GM18858 (cell line): ENCODE measurements around the gene ADGRE1.

Experiments used
- ATAC-seq: cut with Tn5 transposase; IDR thresholded peaks from one replicate; pipeline ENCODE4 v1.9.1; 2021; ENCODE audit not compliant: unreplicated experiment

ADGRE1 gene

DNA sequence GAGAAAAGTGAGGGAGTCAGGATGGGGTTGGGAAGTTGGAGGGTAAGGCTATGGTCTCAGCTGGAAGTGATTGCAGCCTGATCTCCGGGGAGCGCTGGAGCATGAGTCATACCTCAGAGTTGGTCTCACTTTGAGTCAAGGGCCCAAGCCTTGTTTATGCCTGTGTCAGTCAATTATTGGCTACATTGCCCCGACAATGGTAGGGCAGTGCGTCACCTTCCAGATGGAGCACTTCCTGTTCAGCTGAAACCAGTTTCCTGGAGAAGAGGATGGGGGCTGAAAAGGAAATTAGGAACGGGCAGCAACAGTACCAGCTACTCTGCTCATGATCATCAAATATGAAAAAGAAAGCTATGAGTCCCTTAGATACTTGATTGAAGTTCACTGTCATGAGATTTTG, 60.4 kb downstream of the ADGRE1 start:
- ATAC-seq = no peak

- no peak for ATAC-seq
Observed at GRCh38 chr19:6948884-6949283, 61.5 kb downstream of the ADGRE1 start.

DNA sequence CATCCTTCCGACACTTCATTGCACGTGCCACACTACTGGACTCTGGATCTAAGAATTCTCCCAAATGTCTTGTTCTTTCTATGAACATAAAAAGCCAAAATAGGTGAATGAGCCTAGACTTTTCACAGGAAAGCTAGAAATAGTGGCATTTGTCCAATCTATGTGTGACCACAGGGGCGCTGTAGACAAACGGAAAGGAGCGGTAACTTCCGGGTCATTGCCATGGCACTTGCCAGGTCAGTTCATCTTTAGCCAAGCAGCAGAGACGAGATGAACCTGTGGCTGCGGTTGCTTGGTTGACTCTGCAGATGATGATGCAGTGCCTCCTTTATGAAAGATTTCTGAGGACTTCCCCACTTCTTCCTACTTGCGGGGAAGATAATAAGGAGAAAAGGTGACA, 65.6 kb downstream of the ADGRE1 start:
- ATAC-seq = no peak

DNA sequence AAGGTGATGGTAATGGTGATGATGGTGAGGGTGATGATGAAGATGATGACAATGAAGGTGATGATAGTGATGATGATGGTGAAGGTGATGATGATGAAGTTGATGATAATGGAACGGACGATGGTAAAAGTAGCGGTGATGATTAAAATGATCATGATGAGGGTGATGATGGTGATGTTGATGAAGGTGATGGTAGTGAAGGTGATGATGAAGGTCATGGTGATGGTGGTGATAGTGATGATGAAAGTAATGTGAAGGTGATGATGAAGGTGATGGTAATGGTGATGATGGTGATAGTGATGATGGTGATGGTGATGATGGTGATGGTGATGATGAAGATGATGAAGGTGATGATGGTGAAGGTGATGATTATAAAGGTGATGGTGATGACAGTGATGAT, 67.7 kb downstream of the ADGRE1 start:
- ATAC-seq = no peak

- no peak for ATAC-seq
Observed at GRCh38 chr19:6956573-6956972, 69.2 kb downstream of the ADGRE1 start.

DNA sequence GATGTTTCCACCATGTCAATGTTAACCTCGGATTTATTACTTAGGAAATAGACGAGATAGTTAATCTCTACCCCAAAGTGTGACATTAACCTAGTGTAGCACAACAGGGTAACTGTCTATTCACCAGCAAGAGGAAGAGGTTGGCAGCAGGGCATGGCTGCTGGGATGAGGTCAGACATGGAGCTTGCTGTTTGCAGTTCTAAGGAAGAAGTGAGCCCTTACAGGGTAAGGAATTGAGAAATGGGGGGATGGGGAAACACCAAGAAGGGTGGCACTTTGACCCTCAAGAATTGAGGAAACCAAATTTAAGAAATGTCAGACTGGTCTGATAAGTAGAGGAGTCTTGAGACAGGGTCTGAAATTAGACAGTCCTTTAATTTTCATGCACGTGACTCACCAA, 71.4 kb downstream of the ADGRE1 start:
- no peak for ATAC-seq

DNA sequence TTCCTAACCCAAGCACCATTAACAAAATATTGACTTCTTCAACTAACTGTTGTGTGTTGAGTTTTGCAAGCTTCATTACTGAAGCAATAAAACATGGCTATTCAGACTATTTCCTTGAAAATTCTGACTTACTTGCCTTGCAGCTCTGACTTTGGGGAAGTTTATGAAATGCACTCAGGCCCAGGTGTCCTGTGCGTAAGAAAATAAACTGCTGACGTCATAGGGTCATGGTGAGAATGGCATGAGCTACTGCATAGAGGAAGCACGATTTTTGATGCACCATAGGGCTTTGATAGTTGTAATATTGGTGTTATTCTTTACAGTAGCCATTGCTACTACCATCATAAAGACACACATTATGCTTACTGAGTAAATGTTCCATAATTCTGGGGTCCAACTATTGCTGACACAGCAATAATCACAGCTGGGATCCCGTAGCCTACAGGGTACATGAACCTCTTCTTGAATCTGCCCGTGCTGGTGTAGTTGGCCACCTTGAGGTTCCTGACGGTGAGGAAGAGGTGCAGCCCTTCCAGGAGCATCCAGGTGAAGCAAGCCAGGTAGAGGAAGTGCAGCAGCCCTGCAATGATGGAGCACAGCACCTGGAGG, 76.0 kb downstream of the ADGRE1 start:
- ATAC-seq = no peak

- ATAC-seq = no peak
Observed at GRCh38 chr19:6963937-6964336, 76.6 kb downstream of the ADGRE1 start.

DNA sequence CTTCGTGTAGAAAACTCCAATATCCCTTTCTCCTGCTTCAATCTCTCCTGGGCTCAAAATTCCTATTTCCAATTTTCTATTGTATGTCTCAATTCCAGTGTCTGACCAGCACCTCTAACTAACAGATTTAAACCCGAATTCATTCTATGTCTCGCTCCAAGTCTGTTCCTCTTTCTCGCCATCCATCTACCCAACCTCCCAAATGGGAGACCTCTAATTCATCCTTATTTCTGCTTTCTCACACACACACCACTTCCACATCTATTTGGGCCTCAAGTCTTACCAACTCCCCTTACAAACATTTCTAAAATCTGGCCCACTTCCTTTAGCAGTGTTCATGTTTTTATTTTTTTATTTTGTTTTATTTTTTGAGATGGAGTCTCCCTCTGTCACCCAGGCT, 80.6 kb downstream of the ADGRE1 start:
- ATAC-seq = no peak

- no peak for ATAC-seq
Observed at GRCh38 chr19:6969490-6969889, 82.1 kb downstream of the ADGRE1 start.

DNA sequence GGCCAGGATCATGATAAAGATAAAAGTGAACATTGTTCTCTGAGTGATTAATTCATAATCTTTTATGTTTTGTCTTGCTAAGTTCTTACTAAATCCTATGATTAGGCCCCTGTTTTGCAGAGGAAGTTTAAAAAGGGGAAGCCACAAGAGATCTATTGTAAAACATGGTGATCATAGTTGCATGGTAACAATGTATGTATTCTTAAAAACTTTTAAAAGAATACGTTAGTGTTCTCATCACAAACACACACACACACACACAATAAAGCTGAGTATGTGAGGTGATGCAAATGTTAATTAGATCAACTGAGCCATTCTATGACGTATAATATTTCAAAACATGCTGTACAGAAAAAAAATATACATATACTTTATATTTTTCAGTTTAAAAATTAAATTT, 82.6 kb downstream of the ADGRE1 start:
- no peak for ATAC-seq

GRCh38 chr19:6970443-6970842, 83.1 kb downstream of the ADGRE1 start:
- ATAC-seq = no peak

GRCh38 chr19:6971366-6971765, 84.0 kb downstream of the ADGRE1 start:
- ATAC-seq = no peak

DNA sequence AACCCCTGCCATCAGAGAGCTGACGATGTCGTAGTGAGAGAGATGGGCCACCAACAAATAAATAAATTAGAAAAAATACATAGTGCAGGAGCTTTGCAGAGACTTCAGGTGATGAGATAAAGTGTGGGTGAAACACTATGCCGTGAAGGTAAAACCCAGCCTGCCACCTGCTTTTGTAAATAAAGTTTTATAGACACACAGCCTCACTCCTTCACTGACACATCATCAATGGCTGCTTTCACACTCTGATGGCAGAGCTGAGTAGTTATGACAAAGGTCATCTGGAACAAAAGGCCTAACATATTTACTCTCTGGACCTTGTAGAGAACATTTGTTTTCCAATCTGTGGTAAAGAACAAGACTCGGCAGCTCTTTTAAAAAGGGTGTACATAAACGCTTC, 88.8 kb downstream of the ADGRE1 start:
- no peak for ATAC-seq

- ATAC-seq = no peak
Observed at GRCh38 chr19:6979399-6979798, 92.0 kb downstream of the ADGRE1 start.

- no peak for ATAC-seq
Observed at GRCh38 chr19:6983448-6983847, 96.1 kb downstream of the ADGRE1 start.

DNA sequence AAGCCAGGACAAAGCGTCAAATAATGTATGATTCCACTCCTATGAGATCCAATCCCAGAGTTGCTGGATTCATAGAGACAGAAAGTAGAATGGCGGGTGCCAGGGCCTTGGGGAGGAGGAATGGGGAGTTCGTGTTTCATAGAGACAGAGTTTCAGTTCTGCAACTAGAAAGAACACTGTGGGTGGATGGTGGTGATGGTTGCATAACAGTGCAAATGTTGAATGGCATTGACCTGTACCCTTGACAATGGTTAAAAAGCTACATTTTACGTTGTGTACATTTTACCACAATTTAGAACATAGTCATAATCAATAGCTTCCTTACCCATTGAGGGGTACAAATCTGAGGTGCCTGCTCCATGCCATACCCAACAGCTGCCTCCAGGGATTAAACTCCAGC, 100.5 kb downstream of the ADGRE1 start:
- no peak for ATAC-seq

DNA sequence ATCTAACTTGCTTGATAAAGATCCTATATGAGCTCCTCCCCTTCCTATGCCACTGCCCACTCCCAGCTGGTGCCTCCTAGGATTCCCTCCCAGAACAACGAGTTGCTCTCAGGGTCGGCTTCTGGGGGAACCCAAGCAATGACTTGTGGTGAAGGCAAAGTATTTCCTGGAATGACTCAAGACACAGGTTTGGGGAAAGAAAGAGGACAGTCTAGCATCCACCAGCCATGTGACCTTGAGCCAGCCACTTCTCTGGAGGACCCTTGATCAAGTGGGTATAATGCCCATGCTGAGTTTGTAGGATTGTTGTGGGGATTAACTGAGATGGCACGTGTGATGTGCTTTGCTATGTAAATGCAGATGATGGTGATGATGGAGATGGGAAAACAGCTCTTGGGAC, 100.9 kb downstream of the ADGRE1 start:
- ATAC-seq = no peak
